ENCODE results near the gene ZNF99.
"Not testable (repeated sequence)": the region's sequence is repeated elsewhere in the genome, so short reads cannot be mapped to it uniquely, and the experiment has no call there.

- not testable (repeated sequence) for TF ChIP-seq CTCF (conservative IDR thresholded peaks at IDR 0.05); ZFX (IDR thresholded peaks at IDR 0.05)
Observed at GRCh38 chr19:22703096-22703495, 80.9 kb downstream of the ZNF99 start.

Measured in C4-2B (cell line).